ENCODE measurements around the gene BEND6. TPM values are rescaled to one million over a fixed set of nuclear protein-coding genes. Genes with fewer than 3 reads are reported as not detected.

Gene BEND6
- total RNA-seq, 1 experiment from 2014 or later, result 11.9 TPM

DNA sequence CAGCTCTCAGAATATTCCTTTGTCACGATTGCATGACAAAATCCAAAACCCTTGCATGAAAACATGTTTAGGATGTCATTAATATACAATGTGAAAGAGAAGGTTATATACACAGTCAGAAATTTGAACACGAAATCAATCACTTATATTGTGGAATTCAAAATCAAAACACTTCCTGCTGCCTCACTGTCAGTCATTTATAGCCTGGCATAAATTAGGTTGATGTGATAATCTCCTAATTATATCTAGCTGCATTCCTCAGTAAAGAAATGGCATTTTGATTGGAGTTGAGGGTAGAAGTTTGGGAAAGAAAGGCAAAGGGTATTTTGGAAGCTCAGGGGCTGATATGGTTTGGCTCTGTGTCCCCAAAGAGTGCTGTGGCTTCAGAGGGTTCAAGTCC, 24.1 kb upstream of the BEND6 start:
- Histone ChIP-seq H3K36me3 (no peaks in the 10 kb centered on the region), H3K27ac (no peak overlapping the region), H3K27me3 (replicated peaks) (no peaks in the 10 kb centered on the region), H3K4me3 (no peak overlapping the region), H3K4me1 (replicated peaks) (no peaks in the 10 kb centered on the region), H3K9me3 (replicated peaks) (no peaks in the 10 kb centered on the region)
- DNase-seq (ENCODE audit: low read depth in 1 of 2, low spot score in 2 of 2), result no peak

DNA sequence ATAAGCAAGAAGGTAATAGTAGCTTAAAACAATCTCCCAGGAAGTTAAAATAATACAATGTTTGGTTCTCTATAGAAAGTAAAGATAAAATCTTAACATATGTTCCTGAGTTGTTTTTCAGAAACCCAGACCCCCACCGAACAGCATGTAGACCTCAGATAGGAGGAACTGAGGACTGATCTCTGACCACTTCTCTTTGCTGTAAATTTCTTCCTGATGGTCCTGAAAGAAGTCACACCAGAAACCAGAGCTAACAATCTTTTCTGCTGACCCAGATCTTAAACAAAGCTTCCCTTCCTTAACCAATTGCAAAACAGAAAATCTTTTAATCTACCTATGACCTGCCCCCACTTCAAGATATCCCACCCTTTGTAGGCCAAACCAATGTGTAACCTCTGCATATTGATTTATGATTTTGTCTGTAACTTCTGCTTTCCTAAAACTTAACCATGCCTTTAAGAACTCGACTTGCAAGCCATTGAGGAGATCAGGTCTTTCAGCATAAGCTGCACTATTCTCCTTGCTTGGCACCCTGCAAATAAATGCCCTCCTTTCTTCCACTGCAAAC, 21.9 kb upstream of the BEND6 start:
- Histone ChIP-seq H3K4me1 (replicated peaks) (no peaks in the 10 kb centered on the region), H3K4me3 (no peak overlapping the region), H3K27me3 (replicated peaks) (no peaks in the 10 kb centered on the region), H3K9me3 (replicated peaks) (no peaks in the 10 kb centered on the region), H3K27ac (no peak overlapping the region), H3K36me3 (no peaks in the 10 kb centered on the region)
- no peak for DNase-seq (ENCODE audit: low read depth in 1 of 2, low spot score in 2 of 2)

GRCh38 chr6:56933650-56934049, 21.3 kb upstream of the BEND6 start:
- Histone ChIP-seq H3K27ac (no peak overlapping the region), H3K4me3 (no peak overlapping the region), H3K36me3 (no peaks in the 10 kb centered on the region), H3K4me1 (replicated peaks) (peaks cover 6% of the 10 kb centered on the region), H3K9me3 (replicated peaks) (no peaks in the 10 kb centered on the region), H3K27me3 (replicated peaks) (no peaks in the 10 kb centered on the region)
- DNase-seq (ENCODE audit: low read depth in 1 of 2, low spot score in 2 of 2), result no peak

DNA sequence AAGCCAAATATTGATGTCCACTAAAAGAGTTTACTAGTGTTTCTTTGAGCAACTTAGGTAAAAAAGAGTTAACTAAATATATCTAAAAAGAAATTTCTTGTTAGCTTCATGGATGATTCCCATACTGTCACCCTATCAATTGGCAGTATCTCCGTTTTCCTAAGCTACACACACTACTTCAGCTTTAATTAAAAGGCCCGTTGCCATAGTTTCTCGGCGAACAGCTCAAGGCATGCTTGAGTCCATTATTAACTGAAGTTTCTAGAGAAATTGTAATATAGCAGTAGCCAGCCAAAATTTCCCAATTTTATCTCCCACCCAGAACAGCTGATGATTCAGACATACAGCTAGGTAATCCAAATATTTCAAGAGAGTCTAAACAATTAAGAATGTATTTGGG, 20.0 kb upstream of the BEND6 start:
- Histone ChIP-seq H3K9me3 (replicated peaks) (no peaks in the 10 kb centered on the region), H3K4me1 (replicated peaks) (peaks cover 12% of the 10 kb centered on the region), H3K27me3 (replicated peaks) (no peaks in the 10 kb centered on the region), H3K36me3 (no peaks in the 10 kb centered on the region), H3K4me3 (no peak overlapping the region), H3K27ac (no peak overlapping the region)
- DNase-seq (ENCODE audit: low read depth in 1 of 2, low spot score in 2 of 2), result no peak

DNA sequence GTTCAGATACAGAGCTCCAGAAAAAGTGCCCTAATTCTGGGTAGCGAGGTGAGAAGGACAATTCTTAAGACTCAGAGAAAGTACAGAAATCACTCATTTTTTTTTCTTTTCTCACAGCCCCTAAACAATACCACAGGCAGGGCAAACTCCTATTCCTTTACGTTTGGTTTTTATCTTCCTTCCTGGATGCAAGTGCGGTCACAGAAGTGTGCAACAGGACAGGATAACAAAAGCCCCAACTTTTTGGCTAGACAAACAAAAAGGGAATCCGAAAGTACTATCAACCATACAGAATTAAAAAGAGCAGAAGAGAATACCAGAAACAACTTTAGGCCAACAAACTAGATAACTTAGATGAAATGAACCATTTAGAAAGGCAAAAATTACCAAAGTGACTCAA, 18.4 kb upstream of the BEND6 start:
- no peaks in the 10 kb centered on the region for H3K27me3 ChIP-seq (replicated peaks)
- H3K36me3 ChIP-seq, result no peaks in the 10 kb centered on the region
- H3K9me3 ChIP-seq (replicated peaks), result no peaks in the 10 kb centered on the region; the same call in 1 of the 2 replicates
- peaks cover 12% of the 10 kb centered on the region for H3K4me1 ChIP-seq (replicated peaks)
- no peak overlapping the region for H3K4me3 ChIP-seq
- DNase-seq (ENCODE audit: low read depth in 1 of 2, low spot score in 2 of 2), result no peak
- H3K27ac ChIP-seq, result no peak overlapping the region

DNA sequence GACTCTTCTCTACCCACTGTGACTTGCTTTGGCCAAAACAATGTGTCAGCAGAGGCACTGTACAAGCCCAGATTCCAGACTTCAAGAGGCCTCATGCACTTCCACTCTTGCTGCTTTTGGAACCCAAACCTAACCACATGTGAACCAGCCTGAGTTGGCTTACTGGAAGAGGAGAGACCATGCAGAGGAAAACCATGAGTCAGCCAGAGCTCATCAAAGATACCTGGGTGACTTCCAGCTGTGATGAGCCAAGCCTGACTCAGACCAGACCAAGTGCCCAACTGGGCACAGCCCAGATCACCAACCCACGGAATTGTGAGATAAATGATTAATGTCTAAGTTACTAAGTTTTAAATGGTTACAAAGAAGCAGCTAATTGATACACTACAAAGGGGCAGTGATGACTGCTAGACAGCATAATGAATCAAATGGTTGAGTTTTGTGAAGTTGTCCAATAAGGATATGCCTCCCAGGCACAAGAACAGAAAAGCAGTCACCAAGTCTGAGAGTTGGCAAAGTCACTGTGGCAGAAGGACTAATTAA, 16.2 kb upstream of the BEND6 start:
- Histone ChIP-seq H3K9me3 (replicated peaks) (no peaks in the 10 kb centered on the region; the same call in 1 of the 2 replicates), H3K27ac (no peak overlapping the region), H3K4me3 (no peak overlapping the region), H3K4me1 (replicated peaks) (peaks cover 12% of the 10 kb centered on the region), H3K36me3 (no peaks in the 10 kb centered on the region), H3K27me3 (replicated peaks) (no peaks in the 10 kb centered on the region)
- peak; percentile 74 to 88 for DNase-seq (ENCODE audit: low read depth in 1 of 2, low spot score in 2 of 2)

DNA sequence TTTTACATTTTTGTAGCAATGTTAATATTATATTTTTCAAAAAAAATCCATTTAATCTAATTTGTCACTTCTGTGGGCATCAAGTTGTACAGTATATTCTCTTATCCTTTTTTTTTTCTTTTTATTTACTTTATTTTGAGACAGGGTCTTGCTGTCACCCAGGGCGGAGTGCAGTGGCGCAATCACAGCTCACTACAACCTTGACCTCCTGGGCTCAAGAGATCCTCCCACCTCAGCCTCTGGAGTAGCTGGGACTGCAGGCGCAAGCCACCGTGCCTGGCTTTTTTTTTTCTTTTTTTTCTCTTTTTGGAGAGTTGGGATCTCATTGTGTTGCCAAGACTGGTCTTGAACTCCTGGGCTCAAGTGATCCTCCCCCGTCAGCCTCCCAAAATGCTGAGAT, 14.4 kb upstream of the BEND6 start:
- Histone ChIP-seq H3K36me3 (no peaks in the 10 kb centered on the region), H3K4me3 (no peak overlapping the region), H3K27ac (no peak overlapping the region), H3K4me1 (replicated peaks) (peaks cover 12% of the 10 kb centered on the region), H3K27me3 (replicated peaks) (no peaks in the 10 kb centered on the region), H3K9me3 (replicated peaks) (no peaks in the 10 kb centered on the region; the same call in 1 of the 2 replicates)
- no peak for DNase-seq (ENCODE audit: low read depth in 1 of 2, low spot score in 2 of 2)

DNA sequence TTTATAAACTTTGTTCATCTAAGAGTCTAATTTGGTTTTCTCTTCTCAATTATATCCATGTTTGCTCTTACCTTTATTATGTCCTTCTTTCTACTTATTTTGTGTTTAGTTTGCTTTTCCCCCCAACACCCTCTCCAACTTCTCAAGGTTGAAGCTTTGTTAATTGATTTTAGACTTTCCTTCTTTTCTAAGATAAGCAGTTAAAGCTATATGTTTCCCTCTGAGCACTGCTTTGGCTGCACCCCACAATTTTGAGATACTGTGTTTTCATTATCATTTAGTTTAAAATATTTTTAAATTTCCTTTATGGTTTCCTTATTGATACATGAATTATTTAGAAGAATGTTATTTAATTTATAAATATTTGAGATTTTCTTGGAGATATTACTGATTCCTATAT, 13.9 kb upstream of the BEND6 start:
- DNase-seq (ENCODE audit: low read depth in 1 of 2, low spot score in 2 of 2), result no peak
- peaks cover 12% of the 10 kb centered on the region for H3K4me1 ChIP-seq (replicated peaks)
- no peaks in the 10 kb centered on the region for H3K27me3 ChIP-seq (replicated peaks)
- H3K4me3 ChIP-seq, result no peak overlapping the region
- H3K36me3 ChIP-seq, result no peaks in the 10 kb centered on the region
- no peaks in the 10 kb centered on the region; the same call in 1 of the 2 replicates for H3K9me3 ChIP-seq (replicated peaks)
- no peak overlapping the region for H3K27ac ChIP-seq

- H3K4me1 ChIP-seq (replicated peaks), result no peaks in the 10 kb centered on the region
- DNase-seq (ENCODE audit: low read depth in 1 of 2, low spot score in 2 of 2), result no peak
- no peaks in the 10 kb centered on the region for H3K27me3 ChIP-seq (replicated peaks)
- peaks cover 9% of the 10 kb centered on the region for H3K36me3 ChIP-seq
- H3K4me3 ChIP-seq, result no peak overlapping the region
- H3K27ac ChIP-seq, result no peak overlapping the region
- H3K9me3 ChIP-seq (replicated peaks), result no peaks in the 10 kb centered on the region; the same call in 1 of the 2 replicates
Observed at GRCh38 chr6:56944661-56945060, 10.2 kb upstream of the BEND6 start.

GRCh38 chr6:56946368-56946767, 8.5 kb upstream of the BEND6 start:
- Histone ChIP-seq H3K4me1 (replicated peaks) (no peaks in the 10 kb centered on the region), H3K27ac (no peak overlapping the region), H3K4me3 (no peak overlapping the region), H3K9me3 (replicated peaks) (no peaks in the 10 kb centered on the region), H3K27me3 (replicated peaks) (no peaks in the 10 kb centered on the region), H3K36me3 (peaks cover 12% of the 10 kb centered on the region)
- no peak for DNase-seq (ENCODE audit: low read depth in 1 of 2, low spot score in 2 of 2)

GRCh38 chr6:56947924-56948323, 7.0 kb upstream of the BEND6 start:
- Histone ChIP-seq H3K27ac (no peak overlapping the region), H3K36me3 (peaks cover 19% of the 10 kb centered on the region), H3K4me3 (no peak overlapping the region), H3K9me3 (replicated peaks) (no peaks in the 10 kb centered on the region), H3K27me3 (replicated peaks) (no peaks in the 10 kb centered on the region), H3K4me1 (replicated peaks) (no peaks in the 10 kb centered on the region)
- no peak for DNase-seq (ENCODE audit: low read depth in 1 of 2, low spot score in 2 of 2)

DNA sequence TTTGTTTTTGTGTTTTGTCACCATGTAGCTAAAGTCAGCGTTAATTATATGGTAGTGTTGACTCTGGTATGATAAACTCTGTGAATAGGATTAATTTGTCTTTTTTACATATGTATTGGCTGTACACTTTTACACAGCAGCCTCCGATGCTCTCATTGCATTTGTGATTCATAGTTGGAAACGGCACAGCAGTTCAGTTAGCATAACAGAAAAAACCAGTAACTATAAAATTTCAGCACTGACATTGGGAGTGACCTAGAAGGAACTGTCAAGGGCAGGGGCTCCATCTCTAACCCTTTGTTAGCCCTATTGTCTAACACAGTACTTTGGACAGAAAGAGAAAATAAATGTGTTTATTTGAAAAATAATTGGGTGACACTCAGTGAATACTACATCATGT, 5.6 kb upstream of the BEND6 start:
- H3K4me3 ChIP-seq, result no peak overlapping the region
- peaks cover 20% of the 10 kb centered on the region for H3K36me3 ChIP-seq
- no peak for DNase-seq (ENCODE audit: low read depth in 1 of 2, low spot score in 2 of 2)
- no peaks in the 10 kb centered on the region for H3K27me3 ChIP-seq (replicated peaks)
- H3K4me1 ChIP-seq (replicated peaks), result peaks cover 10% of the 10 kb centered on the region
- no peaks in the 10 kb centered on the region for H3K9me3 ChIP-seq (replicated peaks)
- no peak overlapping the region for H3K27ac ChIP-seq

GRCh38 chr6:56949925-56950495, 4.9 kb upstream of the BEND6 start:
- H3K9me3 ChIP-seq (replicated peaks), result no peaks in the 10 kb centered on the region
- DNase-seq (ENCODE audit: low read depth in 1 of 2, low spot score in 2 of 2), result no peak
- no peak overlapping the region for H3K27ac ChIP-seq
- H3K27me3 ChIP-seq (replicated peaks), result no peaks in the 10 kb centered on the region
- H3K36me3 ChIP-seq, result peaks cover 23% of the 10 kb centered on the region
- peaks cover 12% of the 10 kb centered on the region for H3K4me1 ChIP-seq (replicated peaks)
- H3K4me3 ChIP-seq, result no peak overlapping the region

GRCh38 chr6:56951049-56951831, 3.7 kb upstream of the BEND6 start:
- no peak for DNase-seq (ENCODE audit: low read depth in 1 of 2, low spot score in 2 of 2)
- Histone ChIP-seq H3K4me3 (no peak overlapping the region), H3K27ac (no peak overlapping the region), H3K27me3 (replicated peaks) (no peaks in the 10 kb centered on the region), H3K4me1 (replicated peaks) (peaks cover 14% of the 10 kb centered on the region), H3K36me3 (peaks cover 23% of the 10 kb centered on the region), H3K9me3 (replicated peaks) (no peaks in the 10 kb centered on the region)

Measured in SJSA1 (cell line).